GM21786 (cell line): Measurements from ENCODE around the gene C17orf58.
"Not testable (repeated sequence)": the region's sequence is repeated elsewhere in the genome, so short reads cannot be mapped to it uniquely, and the experiment has no call there.

Experiments used
- ATAC-seq: cut with Tn5 transposase; IDR thresholded peaks from one replicate; pipeline ENCODE4 v1.9.1; 2021; ENCODE audit not compliant: unreplicated experiment

Gene C17orf58

DNA sequence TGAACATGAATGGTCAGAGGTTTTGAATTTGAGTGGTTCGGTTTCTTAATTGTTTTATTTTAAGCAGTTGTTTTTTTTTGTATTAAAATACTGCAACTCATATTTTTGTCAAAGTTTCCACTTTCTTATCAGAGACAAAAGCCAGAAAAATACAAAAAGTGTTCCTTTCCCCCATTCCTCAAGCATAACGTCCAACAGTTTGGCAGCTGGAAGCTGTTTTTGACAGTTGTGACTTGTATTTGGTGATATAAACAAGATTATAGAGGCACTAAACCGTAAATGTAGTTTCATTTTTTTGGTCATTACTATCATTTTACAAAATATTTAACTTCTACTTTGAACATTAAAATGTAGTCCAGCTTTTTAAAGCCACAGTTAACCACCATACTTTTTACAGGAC, 36.0 kb downstream of the C17orf58 start:
- not testable (repeated sequence) for ATAC-seq

DNA sequence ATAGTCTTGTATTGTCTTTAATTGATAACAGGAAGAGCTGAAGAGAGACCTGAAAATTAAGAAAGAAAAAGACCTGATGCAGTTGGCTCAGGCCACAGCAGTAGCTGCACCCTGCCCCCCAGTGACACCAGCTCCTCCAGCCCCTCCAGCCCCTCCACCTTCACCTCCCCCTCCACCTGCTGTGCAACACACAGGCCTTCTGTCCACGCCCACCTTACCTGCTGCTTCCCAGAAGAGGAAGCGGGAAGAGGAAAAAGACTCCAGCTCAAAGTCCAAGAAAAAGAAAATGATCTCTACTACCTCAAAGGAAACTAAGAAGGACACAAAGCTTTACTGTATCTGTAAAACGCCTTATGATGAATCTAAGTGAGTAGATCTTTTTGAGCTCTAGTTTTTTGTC, 36.8 kb downstream of the C17orf58 start:
- no peak for ATAC-seq

DNA sequence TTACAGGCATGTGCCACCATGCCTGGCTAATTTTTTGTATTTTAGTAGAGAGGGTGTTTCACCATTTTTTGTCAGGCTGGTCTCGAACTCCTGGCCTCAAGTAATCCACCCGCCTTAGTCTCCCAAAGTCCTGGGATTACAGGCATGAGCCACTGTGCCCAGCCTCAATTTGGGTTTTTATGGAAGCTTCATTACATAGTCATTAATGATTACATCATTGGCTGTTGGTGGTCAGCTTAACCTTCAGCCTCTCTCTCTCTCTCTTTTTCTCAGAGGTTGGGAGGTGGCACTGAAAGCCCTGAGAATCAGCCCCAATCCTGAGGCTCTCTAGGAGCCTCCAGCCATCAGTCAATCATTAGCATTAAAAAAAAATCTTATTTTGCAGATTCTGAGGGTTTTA, 45.3 kb downstream of the C17orf58 start:
- no peak for ATAC-seq

DNA sequence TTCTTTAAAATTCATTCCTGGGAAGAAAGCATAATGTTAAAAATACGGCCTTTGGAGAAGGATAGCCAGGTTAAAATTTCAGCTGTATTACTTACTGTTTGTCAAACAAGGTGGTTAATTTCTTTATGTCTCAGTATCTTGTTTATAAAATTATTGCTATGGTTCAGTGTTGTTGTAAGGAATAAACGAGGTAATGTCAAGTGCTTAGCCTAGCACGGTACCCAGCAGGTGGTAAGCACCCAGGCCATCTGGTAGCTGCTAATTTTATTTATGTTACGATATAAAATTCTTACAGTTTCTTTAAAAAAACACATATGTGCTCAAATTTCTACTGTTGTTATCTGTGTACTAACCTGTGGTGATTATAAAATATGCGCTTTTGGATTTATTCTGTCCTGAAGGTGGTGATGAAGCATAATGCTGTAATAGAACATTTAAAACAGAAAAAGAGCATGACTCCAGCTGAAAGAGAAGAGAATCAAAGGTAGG, 48.9 kb downstream of the C17orf58 start:
- no peak for ATAC-seq

DNA sequence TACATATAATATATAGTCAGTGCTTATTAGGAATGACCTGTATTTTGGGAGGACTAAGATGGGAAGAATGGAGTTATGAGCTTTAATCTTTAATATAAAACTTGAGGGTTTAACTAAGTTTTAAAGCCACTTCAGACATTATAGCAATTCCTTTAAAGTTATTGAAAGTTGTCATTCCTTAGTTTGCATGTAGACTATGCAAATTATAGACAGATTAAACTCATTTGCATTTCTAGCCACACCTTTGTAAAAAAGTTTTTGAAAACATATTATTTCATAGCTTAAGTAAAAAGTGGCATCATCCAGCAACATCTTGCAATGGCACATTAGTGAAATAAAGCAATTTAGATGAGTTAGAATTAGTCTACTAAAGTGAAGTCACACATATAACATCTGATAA, 49.8 kb downstream of the C17orf58 start:
- no peak for ATAC-seq

DNA sequence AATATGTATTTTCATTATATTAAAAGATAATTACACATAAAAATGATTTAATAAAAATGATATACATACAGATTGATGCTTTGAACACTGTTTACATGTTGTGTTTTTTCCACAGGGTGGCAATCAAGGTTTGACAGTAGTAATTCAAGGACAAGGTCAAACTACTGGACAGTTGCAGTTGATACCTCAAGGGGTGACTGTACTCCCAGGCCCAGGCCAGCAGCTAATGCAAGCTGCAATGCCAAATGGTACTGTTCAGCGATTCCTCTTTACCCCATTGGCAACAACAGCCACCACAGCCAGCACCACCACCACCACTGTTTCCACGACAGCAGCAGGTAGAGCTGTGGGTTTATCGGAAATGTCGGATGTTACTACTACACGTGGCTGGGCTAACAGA, 52.2 kb downstream of the C17orf58 start:
- no peak for ATAC-seq

DNA sequence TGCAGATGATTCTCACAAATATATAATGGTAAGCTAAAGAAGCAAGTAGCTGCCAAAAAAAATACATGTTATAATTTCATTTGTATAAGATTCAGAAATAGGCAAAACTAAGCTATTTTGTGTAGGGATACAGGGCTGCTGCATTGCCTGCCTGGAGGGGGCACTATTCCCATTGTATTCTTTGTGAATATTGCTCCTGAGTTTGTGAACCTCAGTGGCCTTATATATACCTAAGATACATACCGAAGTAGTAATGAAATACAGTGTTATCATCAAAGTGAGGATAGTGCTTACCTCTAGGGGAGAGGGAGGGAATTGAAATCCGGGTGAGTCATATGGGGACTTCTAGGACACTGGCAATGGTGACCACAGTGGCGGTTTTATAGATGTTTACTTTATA, 53.5 kb downstream of the C17orf58 start:
- ATAC-seq: no peak
